ENCODE results near the gene CDC73. TPM values are rescaled to one million over a fixed set of nuclear protein-coding genes. Genes with fewer than 3 reads are reported as not detected.

The CDC73 gene
- total RNA-seq, 1 donor from 2014 or later = 15.1 TPM

DNA sequence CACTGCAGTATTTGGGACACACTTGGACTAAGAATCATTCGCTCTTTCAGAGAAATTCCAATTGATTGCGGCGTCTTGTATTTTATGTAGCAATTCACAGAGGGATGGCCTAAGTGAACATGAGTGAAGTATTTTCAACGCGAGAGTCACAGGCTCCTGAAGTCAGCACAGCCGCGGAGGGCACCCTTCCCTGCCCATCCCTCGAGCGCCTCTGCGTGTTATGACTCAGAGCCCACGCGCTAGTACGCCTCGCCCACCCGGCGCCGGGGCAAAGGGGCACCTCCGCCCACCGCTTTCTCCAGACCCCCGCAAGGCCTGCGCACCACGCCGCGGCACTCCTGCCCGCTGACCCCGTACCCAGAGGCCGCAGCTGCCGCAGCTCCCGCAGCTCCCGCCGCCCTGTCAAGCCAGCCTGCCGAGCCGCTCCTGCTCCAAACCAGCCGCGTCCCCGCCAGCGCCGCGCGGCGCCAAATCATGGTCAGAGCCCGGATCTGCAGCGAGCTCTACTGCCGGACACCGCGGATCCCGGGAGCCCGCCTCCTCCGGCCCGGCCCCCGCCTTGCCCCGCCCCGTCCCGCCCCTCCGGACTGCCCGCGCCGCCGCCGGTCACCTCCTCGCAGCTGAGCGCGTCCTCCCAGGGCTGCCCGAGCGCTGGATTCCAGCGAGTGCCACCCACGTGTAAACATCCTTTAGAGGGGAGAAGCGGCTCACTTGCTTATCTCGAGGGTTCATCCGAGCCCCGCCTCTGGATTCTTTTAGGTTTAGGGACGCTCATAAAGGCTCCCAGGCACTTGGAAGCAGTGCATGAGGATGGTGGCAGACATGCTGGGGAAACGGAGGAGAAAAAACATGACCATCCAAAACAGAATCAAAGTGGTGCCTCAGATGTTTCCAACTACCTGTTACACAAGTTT lies 16.7 kb upstream of the CDC73 start, which contains the start of gene GLRX2:
GLRX2 (minus strand) TSS at position 508 of the 914 bp plus-strand sequence; CDS start at position 476, 32 bp downstream.
- TF ChIP-seq, protein P1, sequence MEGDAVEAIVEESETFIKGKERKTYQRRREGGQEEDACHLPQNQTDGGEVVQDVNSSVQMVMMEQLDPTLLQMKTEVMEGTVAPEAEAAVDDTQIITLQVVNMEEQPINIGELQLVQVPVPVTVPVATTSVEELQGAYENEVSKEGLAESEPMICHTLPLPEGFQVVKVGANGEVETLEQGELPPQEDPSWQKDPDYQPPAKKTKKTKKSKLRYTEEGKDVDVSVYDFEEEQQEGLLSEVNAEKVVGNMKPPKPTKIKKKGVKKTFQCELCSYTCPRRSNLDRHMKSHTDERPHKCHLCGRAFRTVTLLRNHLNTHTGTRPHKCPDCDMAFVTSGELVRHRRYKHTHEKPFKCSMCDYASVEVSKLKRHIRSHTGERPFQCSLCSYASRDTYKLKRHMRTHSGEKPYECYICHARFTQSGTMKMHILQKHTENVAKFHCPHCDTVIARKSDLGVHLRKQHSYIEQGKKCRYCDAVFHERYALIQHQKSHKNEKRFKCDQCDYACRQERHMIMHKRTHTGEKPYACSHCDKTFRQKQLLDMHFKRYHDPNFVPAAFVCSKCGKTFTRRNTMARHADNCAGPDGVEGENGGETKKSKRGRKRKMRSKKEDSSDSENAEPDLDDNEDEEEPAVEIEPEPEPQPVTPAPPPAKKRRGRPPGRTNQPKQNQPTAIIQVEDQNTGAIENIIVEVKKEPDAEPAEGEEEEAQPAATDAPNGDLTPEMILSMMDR (conservative IDR thresholded peaks at IDR 0.05; ENCODE audit: low read depth, low read length) = no peak
- DNase-seq (ENCODE audit: low read depth) = peak; percentile 48
- peak within 1 kb of the TSS; percentile 82 for H3K4me3 ChIP-seq (ENCODE audit: low read depth, low read length)

DNA sequence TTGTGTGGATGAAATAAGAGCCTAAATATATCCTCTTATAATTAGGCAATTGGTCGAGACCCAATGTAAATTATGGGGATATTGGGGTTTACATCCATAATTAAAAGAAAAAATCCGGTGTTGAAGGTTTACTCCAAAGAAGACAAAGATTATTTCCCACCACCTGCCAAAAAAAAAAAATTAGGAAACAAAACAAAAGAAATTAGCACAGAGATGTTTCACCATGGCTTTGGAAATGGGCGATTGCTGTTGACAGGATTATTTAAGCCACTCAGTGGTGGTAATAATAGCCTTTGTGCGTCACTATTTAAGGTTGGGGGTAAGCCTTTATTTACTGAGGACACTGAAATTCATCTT lies 16.0 kb upstream of the CDC73 start:
- no peak for DNase-seq (ENCODE audit: low read depth)
- TF ChIP-seq, protein P1 (conservative IDR thresholded peaks at IDR 0.05; ENCODE audit: low read depth, low read length) = no peak
- H3K4me3 ChIP-seq (ENCODE audit: low read depth, low read length) = peak overlapping the region; percentile 82

DNA sequence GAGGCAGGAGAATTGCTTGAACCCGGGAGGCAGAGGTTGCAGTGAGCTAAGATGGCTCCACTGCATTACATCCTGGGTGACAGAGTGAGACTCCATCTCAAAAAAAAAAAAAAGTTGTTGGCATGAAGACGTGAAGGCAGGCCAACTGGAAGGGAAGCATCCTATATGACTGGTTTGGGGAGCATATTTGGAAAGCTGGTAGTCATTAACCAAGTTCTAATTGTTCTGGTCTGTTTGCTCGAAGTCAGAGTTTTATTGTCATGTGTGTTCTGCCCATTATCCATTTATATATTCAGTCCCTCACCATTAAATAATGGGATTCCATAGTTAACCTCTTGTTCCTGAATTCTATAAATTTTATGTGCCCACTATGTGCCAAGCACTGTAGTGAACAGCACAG lies 13.4 kb upstream of the CDC73 start:
- TF ChIP-seq, protein P1 (conservative IDR thresholded peaks at IDR 0.05; ENCODE audit: low read depth, low read length) = no peak
- DNase-seq (ENCODE audit: low read depth) = no peak
- no peak overlapping the region for H3K4me3 ChIP-seq (ENCODE audit: low read depth, low read length)

- H3K4me3 ChIP-seq (ENCODE audit: low read depth, low read length) = no peak overlapping the region
Measured at GRCh38 chr1:193109619-193110018, 12.2 kb upstream of the CDC73 start.

GRCh38 chr1:193110246-193110645 lies 11.6 kb upstream of the CDC73 start:
- H3K4me3 ChIP-seq (ENCODE audit: low read depth, low read length) = no peak overlapping the region
- TF ChIP-seq, protein P1 (conservative IDR thresholded peaks at IDR 0.05; ENCODE audit: low read depth, low read length) = no peak
- no peak for DNase-seq (ENCODE audit: low read depth)

More at GRCh38 chr1:193109619-193110018, 12.2 kb upstream of the CDC73 start:
- no peak for DNase-seq (ENCODE audit: low read depth)
- TF ChIP-seq, protein P1 (conservative IDR thresholded peaks at IDR 0.05; ENCODE audit: low read depth, low read length) = no peak

DNA sequence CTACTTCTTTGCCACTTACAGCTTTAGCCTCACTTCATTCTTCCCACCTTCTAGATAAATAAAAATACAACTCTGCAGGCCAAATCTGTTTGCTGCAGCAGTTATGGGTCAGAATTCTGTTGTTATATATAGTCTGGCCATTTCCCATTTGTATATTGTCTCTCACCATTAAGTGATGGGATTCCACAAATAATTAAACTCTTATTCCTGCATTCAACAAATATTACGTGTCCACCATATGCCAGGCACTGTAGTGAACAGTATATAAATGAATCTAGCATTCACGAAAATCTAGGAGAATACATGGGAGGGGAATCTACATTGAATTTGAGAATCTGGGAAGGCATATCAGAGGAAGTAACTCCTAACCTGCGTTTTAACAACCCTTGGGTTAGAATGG lies 11.0 kb upstream of the CDC73 start:
- DNase-seq (ENCODE audit: low read depth) = no peak
- TF ChIP-seq, protein P1 (conservative IDR thresholded peaks at IDR 0.05; ENCODE audit: low read depth, low read length) = no peak
- H3K4me3 ChIP-seq (ENCODE audit: low read depth, low read length) = no peak overlapping the region
